Left lung (tissue), 10 donors: ENCODE data around the gene SOX3. TPM values are rescaled to one million over a fixed set of nuclear protein-coding genes. Genes with fewer than 3 reads are reported as not detected.

ENCODE experiments used
- ATAC-seq: fragments of 200-7000 bp; cut with Tn5 transposase; one replicate; pipeline ENCODE4 v1.9.1; 2020; ENCODE audit warnings: moderate library complexity
- DNase-seq, 4 donors: peaks; one replicate each; pipeline ENCODE4 v3.0.0-alpha.2; 2013 to 2020
- H3K27ac ChIP-seq, 2 donors: fragments of 200-600 bp; sonication (generic) in 1 of 2; one replicate each; pipeline versions ENCODE4 v1.5.0 to v1.8.0; 2020 to 2021
- H3K27me3 ChIP-seq, 2 donors: fragments of 200-600 bp; sonication (generic) in 1 of 2; one replicate each; pipeline versions ENCODE4 v1.5.0 to v1.8.0; 2020 to 2021
- H3K36me3 ChIP-seq, 2 donors: fragments of 200-600 bp; sonication (generic) in 1 of 2; one replicate each; pipeline versions ENCODE4 v1.5.0 to v1.8.0; 2020 to 2021
- H3K4me1 ChIP-seq, 2 donors: fragments of 200-600 bp; one replicate each; pipeline ENCODE4 v1.8.0; 2021
- H3K4me3 ChIP-seq, 2 donors: fragments of 200-600 bp; sonication (generic) in 1 of 2; one replicate each; pipeline versions ENCODE4 v1.5.0 to v1.8.0; 2020 to 2021; ENCODE audit warnings: mild to moderate bottlenecking in 1 of 2
- H3K9me3 ChIP-seq, 2 donors: fragments of 200-600 bp; sonication (generic) in 1 of 2; one replicate each; pipeline versions ENCODE4 v1.5.0 to v1.8.0; 2020 to 2021
- intact Hi-C, 2 donors: fragments of 100-400 bp; cut with DNase I; formaldehyde crosslinking; loops; one replicate each; pipeline versions ENCODE4 v1.11.2 to v1.14.2; 2022
- polyA plus RNA-seq, 6 donors: library from polyadenylated mRNA; unstranded; fragments of 120-200 nt; gene quantifications; one replicate each; pipeline ENCODE4 v1.2.1, GENCODE V29; 2013; ENCODE audit not compliant: insufficient read length in 6 of 6
- total RNA-seq, 2 donors: library from RNA; stranded (reverse); fragmentation: NEBNext Ultra II Directional; extraction: Animal tissue kit (Norgen Biotek cat#: 25700); gene quantifications; one replicate each; pipeline ENCODE4 v1.2.1, GENCODE V29; 2021
- TF ChIP-seq, protein P1 (sequence below), 2 donors: fragments of 200-600 bp; sonication (generic) in 1 of 2; IDR thresholded peaks; one replicate each; pipeline versions ENCODE4 v1.5.0 to v1.8.0; 2021; ENCODE audit warnings: antibody characterized with exemption in 2 of 2
- donor health status: DM: no; HTN: yes; CAD: no.
- donor health status: DM: no; HTN: no; CAD: no.

SOX3 gene
- total and polyA plus RNA-seq, 8 donors, result 0.06 TPM; not detected in 7

DNA sequence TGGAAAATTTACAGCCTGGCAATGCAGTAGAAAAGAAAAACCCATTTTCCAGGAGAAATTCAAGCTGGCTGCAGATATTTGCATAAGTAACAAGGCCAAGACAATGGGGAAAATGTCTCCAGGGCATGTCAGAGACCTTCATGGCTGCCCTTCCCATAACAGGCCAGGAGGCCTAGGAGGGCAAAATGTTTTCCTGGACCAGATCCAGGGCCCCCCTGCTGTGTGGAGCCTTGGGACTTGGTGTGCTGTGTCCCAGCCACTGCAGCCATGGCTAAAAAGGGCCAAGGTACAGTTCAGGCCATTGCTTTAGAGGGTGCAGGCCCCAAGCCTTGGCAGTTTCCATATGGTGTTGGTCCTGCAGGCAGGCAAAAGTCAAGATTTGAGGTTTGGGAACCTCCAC lies 29.8 kb downstream of the SOX3 start:
- Histone ChIP-seq H3K9me3 (peaks cover 0 to 5% of the 10 kb centered on the region in 2 donors), H3K27me3 (no peaks in the 10 kb centered on the region), H3K4me1 (no peaks in the 10 kb centered on the region), H3K4me3 (no peak overlapping the region), H3K36me3 (no peaks in the 10 kb centered on the region), H3K27ac (no peak overlapping the region)
- no peak for DNase-seq
- TF ChIP-seq, protein P1, sequence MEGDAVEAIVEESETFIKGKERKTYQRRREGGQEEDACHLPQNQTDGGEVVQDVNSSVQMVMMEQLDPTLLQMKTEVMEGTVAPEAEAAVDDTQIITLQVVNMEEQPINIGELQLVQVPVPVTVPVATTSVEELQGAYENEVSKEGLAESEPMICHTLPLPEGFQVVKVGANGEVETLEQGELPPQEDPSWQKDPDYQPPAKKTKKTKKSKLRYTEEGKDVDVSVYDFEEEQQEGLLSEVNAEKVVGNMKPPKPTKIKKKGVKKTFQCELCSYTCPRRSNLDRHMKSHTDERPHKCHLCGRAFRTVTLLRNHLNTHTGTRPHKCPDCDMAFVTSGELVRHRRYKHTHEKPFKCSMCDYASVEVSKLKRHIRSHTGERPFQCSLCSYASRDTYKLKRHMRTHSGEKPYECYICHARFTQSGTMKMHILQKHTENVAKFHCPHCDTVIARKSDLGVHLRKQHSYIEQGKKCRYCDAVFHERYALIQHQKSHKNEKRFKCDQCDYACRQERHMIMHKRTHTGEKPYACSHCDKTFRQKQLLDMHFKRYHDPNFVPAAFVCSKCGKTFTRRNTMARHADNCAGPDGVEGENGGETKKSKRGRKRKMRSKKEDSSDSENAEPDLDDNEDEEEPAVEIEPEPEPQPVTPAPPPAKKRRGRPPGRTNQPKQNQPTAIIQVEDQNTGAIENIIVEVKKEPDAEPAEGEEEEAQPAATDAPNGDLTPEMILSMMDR (IDR thresholded peaks at IDR 0.05), result no peak
- ATAC-seq, result no peak
- intact Hi-C loops, result no loop called here

DNA sequence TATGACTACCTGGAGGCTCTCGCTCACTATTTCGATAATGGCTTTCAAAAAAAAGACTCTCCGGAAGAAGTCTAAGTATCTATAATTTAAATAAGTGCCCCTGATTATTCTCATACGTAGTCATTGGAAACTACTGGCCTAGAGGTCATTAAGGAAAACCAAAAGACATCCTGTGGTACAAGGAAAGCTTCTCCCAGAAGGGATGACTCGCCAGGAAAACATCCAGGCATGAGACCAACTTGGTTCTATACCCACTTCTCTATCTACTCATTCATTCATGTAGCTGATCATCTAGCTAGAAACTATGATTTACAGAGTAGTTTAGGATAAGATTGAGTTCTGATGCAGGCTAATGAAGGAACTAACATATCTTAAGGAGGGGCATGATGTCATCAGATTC lies 37.7 kb downstream of the SOX3 start:
- no peaks in the 10 kb centered on the region for H3K4me1 ChIP-seq
- H3K36me3 ChIP-seq, result no peaks in the 10 kb centered on the region
- intact Hi-C loops, result no loop called here
- no peaks in the 10 kb centered on the region for H3K27me3 ChIP-seq
- no peak for DNase-seq
- no peak overlapping the region for H3K27ac ChIP-seq
- H3K9me3 ChIP-seq, result no peaks in the 10 kb centered on the region
- no peak overlapping the region for H3K4me3 ChIP-seq
- TF ChIP-seq, protein P1 (IDR thresholded peaks at IDR 0.05), result no peak
- ATAC-seq, result no peak

Other genes with a start within 250 kb of the SOX3 start
- gene LINC00632, start 204.7 kb upstream of the SOX3 start, total RNA-seq, result 100 to 1,000 TPM; 159 to 458 TPM
- 10 to 100 TPM; 19.2 to 47.1 (median 30.9) TPM for gene LINC00632, start 204.7 kb upstream of the SOX3 start, polyA plus RNA-seq